ENCODE data around the gene SRSF6.
"Not testable (repeated sequence)": the region's sequence is repeated elsewhere in the genome, so short reads cannot be mapped to it uniquely, and the experiment has no call there.

The SRSF6 gene

DNA sequence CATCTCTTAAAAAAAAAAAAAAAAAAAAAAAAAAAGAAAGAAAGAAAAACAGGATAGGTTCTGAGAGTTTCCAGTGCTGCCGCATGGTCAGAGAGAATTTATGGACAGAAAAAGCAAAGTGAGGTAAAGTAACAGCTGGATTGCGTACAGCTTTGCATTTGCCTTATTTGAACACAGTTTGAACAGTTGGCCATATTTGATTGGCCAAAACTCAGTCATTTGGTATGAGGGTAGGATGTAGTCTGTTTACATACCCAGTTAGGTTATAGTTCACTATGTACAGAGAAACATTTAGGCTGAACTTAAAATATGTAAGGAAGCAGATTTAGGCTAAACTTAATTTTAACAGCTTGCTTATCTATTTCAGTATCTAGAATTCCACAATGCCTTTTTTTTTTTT lies 32.3 kb downstream of the SRSF6 start:
- no peak for DNase-seq

DNA sequence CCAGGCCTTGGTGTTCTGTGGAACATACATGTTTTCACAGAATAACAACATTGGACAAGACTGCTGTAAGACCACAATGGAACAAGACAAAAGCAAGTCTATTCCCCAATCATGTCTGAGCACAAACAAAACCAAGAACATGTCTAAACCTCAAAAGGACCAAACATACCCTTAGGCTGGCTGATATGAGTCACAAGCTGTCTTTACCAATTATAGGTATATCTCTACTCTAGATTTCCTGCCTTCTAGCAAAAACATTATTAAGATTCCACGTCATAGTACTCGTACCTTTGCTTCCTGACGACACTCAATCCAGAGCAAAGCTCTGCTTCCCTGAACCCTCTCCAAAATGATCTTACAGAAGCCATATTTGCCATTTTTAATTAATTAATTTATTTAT lies 34.4 kb downstream of the SRSF6 start:
- peak; percentile 50 for DNase-seq

GRCh38 chr20:43495388-43495787 lies 37.7 kb downstream of the SRSF6 start:
- DNase-seq = no peak

GRCh38 chr20:43502021-43502420 lies 44.3 kb downstream of the SRSF6 start:
- not testable (repeated sequence) for DNase-seq

DNA sequence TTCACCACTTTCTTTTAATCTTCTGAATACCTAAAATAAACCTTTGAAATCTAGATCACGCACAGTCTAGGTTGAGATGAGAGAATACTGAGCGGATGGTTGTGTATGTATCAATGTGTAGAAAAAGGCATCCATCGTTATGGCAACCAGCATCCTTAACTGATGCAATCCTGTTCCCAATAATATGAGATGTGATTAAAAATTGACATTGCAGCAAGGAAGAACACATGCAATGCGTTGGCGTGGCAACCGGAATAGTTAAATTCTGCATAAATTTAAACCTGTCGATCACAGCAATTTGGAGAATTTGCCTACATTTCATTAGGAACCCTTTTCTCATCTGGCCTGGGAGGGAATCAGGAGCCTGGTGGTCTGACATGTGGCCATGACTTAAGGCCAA lies 48.5 kb downstream of the SRSF6 start:
- no peak for DNase-seq

- DNase-seq = peak; percentile 56
Observed at GRCh38 chr20:43507150-43508080, 49.7 kb downstream of the SRSF6 start, which contains the start of gene L3MBTL1. TSS of gene L3MBTL1 (plus strand) at chr20:43507697. CDS start at chr20:43513504, 5,807 bp downstream.

DNA sequence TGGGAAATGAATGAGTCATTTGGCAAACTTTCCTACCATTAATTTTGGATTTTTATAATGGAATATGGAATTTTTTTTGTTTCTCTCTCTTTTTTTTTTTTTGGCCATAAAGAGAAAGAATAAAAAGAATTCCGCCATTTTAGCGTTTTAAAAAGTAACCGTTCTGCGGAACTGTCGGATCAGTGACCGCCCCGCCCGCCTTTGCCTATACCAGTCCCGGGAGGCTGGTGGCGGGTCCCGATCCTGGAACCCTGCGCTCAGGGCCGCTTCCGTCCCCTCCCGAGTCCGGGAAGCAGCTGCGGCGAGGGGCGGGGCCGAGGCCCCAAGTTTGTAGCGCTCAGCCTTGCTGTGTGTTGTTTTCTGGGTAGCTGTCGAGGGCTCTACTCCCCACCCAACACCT lies 50.4 kb downstream of the SRSF6 start:
- DNase-seq = peak; percentile 14

- DNase-seq = no peak
Observed at GRCh38 chr20:43508604-43509040, 50.9 kb downstream of the SRSF6 start.

- DNase-seq = no peak
Observed at GRCh38 chr20:43511879-43512278, 54.2 kb downstream of the SRSF6 start.

DNA sequence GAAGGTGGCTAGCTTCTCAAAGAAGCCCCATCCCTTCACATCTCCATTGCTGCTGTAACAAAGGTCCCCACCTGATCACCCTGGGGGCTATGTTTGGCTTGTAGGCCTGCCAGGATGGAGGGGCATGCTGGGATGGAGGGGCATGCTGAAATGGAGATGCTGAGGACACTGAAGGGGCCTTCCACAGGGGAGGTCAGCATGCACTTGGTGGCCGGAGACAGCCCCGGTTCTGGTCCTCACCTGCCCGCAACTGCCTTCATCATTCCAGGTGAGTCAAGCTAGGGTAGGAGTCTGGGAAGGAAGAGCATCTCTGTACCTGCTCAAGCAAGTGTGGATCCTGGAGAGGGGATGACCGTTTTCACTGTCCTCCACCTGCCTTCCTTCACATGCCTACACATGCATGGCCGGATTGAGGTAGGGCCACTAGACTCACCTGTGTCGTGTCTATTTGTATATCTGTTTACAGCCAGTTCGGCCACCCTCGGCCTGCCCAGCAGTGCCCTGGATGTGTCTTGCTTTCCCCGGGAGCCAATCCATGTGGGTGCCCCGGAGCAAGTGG lies 55.8 kb downstream of the SRSF6 start:
- no peak for DNase-seq
